GM19455 (cell line): ENCODE results near the gene DYNLRB1.

ENCODE experiments used
- ATAC-seq: cut with Tn5 transposase; IDR thresholded peaks from one replicate; pipeline ENCODE4 v1.9.1; 2021; ENCODE audit not compliant: unreplicated experiment

The DYNLRB1 gene

GRCh38 chr20:34532756-34533155 is 16.5 kb downstream of the DYNLRB1 start:
- ATAC-seq = no peak

- ATAC-seq = no peak
These were observed 18.4 kb downstream of the DYNLRB1 start for GRCh38 chr20:34534391-34535165.

GRCh38 chr20:34535301-34535840 is 19.1 kb downstream of the DYNLRB1 start:
- no peak for ATAC-seq

- no peak for ATAC-seq
These were observed 19.6 kb downstream of the DYNLRB1 start for GRCh38 chr20:34535857-34536256.

- no peak for ATAC-seq
These were observed 20.7 kb downstream of the DYNLRB1 start for GRCh38 chr20:34536798-34537394.

GRCh38 chr20:34537651-34538050 is 21.4 kb downstream of the DYNLRB1 start:
- no peak for ATAC-seq

GRCh38 chr20:34538671-34539123 is 22.5 kb downstream of the DYNLRB1 start:
- no peak for ATAC-seq

- no peak for ATAC-seq
These were observed 23.5 kb downstream of the DYNLRB1 start for GRCh38 chr20:34539756-34540155.

GRCh38 chr20:34540596-34541263 is 24.5 kb downstream of the DYNLRB1 start:
- no peak for ATAC-seq

GRCh38 chr20:34541264-34541901 is 25.2 kb downstream of the DYNLRB1 start:
- ATAC-seq = no peak

- ATAC-seq = no peak
These were observed 25.7 kb downstream of the DYNLRB1 start for GRCh38 chr20:34541917-34542316.

GRCh38 chr20:34542439-34542838 is 26.2 kb downstream of the DYNLRB1 start:
- no peak for ATAC-seq

GRCh38 chr20:34543463-34544056 is 27.3 kb downstream of the DYNLRB1 start:
- ATAC-seq = no peak

- no peak for ATAC-seq
These were observed 28.0 kb downstream of the DYNLRB1 start for GRCh38 chr20:34544109-34544796.

GRCh38 chr20:34546751-34547181 is 30.5 kb downstream of the DYNLRB1 start:
- no peak for ATAC-seq

- ATAC-seq = no peak
These were observed 31.8 kb downstream of the DYNLRB1 start for GRCh38 chr20:34547844-34548613.

- ATAC-seq = no peak
These were observed 33.2 kb downstream of the DYNLRB1 start for GRCh38 chr20:34549291-34549928.

GRCh38 chr20:34549929-34550305 is 33.7 kb downstream of the DYNLRB1 start:
- ATAC-seq = no peak

GRCh38 chr20:34552569-34552968 is 36.3 kb downstream of the DYNLRB1 start:
- no peak for ATAC-seq
